Measurements from ENCODE around the gene OIT3. TPM values are rescaled to one million over a fixed set of nuclear protein-coding genes. Genes with fewer than 3 reads are reported as not detected.

Gene OIT3
- total RNA-seq, 1 experiment from 2014 or later: not detected

DNA sequence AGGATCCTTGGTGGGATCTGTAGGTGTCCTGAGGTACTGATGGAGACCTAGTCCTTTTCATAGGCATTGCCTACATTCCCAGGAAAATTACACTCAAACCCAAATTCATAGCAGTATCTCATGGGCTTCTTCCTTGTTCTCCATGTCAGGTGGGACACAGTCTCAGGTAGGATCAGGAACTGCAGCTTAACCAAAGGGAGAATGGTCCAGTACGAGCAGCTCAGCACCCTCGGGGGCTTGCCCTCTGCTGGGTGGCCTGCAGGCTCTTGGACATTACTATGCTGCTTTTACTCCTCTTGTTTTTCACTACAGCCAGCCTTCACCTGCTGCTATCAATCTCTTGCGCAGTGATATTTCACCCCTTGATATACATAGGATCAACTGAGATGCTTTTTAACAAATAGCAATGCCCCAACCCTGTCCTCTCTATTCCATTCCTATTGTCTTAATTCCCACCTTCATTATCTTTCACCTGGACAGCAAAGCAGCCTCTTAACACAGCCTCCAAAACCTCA is 32.5 kb downstream of the OIT3 start:
- H3K4me1 ChIP-seq (ENCODE audit: control insufficient read depth, insufficient read depth, low read length): no peaks in the 10 kb centered on the region

DNA sequence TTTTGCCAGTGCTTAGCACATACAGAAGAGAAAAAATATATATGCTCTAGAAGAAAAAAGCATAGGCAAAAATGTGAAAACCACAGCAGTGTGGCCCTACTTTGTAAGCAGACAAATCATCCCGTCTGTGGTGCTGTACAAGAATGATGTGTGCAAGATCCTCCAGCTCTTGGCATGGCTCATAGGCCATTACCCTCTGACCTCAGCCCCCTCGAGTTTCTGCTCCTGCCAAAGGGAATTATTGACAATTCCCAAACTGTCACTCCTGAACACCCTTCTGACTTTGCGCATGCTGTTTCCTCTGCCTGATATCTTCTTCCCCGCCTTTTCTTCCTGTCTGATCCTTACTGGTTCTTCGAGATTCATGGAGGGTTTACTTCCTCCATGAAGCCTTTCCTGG is 33.9 kb downstream of the OIT3 start:
- H3K36me3 ChIP-seq (ENCODE audit: control insufficient read depth, insufficient read depth, low read length): no peaks in the 10 kb centered on the region
- TF ChIP-seq TCF7L2 (IDR thresholded peaks at IDR 0.05; ENCODE audit: low read depth, low read length): no peak
- TF ChIP-seq, protein P1, sequence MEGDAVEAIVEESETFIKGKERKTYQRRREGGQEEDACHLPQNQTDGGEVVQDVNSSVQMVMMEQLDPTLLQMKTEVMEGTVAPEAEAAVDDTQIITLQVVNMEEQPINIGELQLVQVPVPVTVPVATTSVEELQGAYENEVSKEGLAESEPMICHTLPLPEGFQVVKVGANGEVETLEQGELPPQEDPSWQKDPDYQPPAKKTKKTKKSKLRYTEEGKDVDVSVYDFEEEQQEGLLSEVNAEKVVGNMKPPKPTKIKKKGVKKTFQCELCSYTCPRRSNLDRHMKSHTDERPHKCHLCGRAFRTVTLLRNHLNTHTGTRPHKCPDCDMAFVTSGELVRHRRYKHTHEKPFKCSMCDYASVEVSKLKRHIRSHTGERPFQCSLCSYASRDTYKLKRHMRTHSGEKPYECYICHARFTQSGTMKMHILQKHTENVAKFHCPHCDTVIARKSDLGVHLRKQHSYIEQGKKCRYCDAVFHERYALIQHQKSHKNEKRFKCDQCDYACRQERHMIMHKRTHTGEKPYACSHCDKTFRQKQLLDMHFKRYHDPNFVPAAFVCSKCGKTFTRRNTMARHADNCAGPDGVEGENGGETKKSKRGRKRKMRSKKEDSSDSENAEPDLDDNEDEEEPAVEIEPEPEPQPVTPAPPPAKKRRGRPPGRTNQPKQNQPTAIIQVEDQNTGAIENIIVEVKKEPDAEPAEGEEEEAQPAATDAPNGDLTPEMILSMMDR (IDR thresholded peaks at IDR 0.05): no peak
- no peak for TF ChIP-seq POLR2AphosphoS5 (IDR thresholded peaks at IDR 0.05; ENCODE audit: low read depth, low read length)
- no peak for TF ChIP-seq SIN3A (IDR thresholded peaks at IDR 0.05; ENCODE audit: borderline replicate concordance, insufficient read depth, low read depth, low read length)
- TF ChIP-seq, protein P2, sequence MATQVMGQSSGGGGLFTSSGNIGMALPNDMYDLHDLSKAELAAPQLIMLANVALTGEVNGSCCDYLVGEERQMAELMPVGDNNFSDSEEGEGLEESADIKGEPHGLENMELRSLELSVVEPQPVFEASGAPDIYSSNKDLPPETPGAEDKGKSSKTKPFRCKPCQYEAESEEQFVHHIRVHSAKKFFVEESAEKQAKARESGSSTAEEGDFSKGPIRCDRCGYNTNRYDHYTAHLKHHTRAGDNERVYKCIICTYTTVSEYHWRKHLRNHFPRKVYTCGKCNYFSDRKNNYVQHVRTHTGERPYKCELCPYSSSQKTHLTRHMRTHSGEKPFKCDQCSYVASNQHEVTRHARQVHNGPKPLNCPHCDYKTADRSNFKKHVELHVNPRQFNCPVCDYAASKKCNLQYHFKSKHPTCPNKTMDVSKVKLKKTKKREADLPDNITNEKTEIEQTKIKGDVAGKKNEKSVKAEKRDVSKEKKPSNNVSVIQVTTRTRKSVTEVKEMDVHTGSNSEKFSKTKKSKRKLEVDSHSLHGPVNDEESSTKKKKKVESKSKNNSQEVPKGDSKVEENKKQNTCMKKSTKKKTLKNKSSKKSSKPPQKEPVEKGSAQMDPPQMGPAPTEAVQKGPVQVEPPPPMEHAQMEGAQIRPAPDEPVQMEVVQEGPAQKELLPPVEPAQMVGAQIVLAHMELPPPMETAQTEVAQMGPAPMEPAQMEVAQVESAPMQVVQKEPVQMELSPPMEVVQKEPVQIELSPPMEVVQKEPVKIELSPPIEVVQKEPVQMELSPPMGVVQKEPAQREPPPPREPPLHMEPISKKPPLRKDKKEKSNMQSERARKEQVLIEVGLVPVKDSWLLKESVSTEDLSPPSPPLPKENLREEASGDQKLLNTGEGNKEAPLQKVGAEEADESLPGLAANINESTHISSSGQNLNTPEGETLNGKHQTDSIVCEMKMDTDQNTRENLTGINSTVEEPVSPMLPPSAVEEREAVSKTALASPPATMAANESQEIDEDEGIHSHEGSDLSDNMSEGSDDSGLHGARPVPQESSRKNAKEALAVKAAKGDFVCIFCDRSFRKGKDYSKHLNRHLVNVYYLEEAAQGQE (IDR thresholded peaks at IDR 0.05; ENCODE audit: insufficient read depth in 1 of 2, low read depth in 2 of 2, low read length in 1 of 2): no peak
- no TSS peak for BruUV-seq (replicated peaks)
- 0 out of 2 replicates have a peak, but pooled peaks cover 2% of the 10 kb centered on the region for H3K27me3 ChIP-seq (ENCODE audit: control insufficient read depth, insufficient read depth, low read length)
- POLR2A ChIA-PET: interaction anchor here (0.6 kb wide), 1 partner anchor 150 kb away, joined by 3 read pairs; no protein-coding TSS in a partner anchor
- CTCF ChIA-PET: no interaction called here
- in situ Hi-C loops (cut with HindIII; ENCODE audit: low pct_unique_long_range_greater_than_20kb, low sequenced_read_pairs): no loop called here
- DNase-seq (ENCODE audit: low read depth, low spot score) (no peak), ATAC-seq (no peak)
- intact Hi-C loops (cut with micrococcal nuclease; ENCODE audit: unreplicated experiment): no loop called here
- no peaks in the 10 kb centered on the region for H3K4me1 ChIP-seq (ENCODE audit: control insufficient read depth, insufficient read depth, low read length)
- no peak overlapping the region for H3K27ac ChIP-seq (ENCODE audit: low read length)
- no peaks in the 10 kb centered on the region for H3K9me3 ChIP-seq (ENCODE audit: control insufficient read depth, insufficient read depth, low read depth, low read length)
- H3K4me3 ChIP-seq (ENCODE audit: low read depth in 2 of 2, low read length in 2 of 2): no peak overlapping the region

More for the DNA sequence above, 32.5 kb downstream of the OIT3 start:
- in situ Hi-C loops (cut with HindIII; ENCODE audit: low pct_unique_long_range_greater_than_20kb, low sequenced_read_pairs): no loop called here
- Histone ChIP-seq H3K27ac (ENCODE audit: low read length) (no peak overlapping the region), H3K27me3 (ENCODE audit: control insufficient read depth, insufficient read depth, low read length) (0 out of 2 replicates have a peak, but pooled peaks cover 2% of the 10 kb centered on the region), H3K36me3 (ENCODE audit: control insufficient read depth, insufficient read depth, low read length) (no peaks in the 10 kb centered on the region), H3K9me3 (ENCODE audit: control insufficient read depth, insufficient read depth, low read depth, low read length) (no peaks in the 10 kb centered on the region), H3K4me3 (ENCODE audit: low read depth in 2 of 2, low read length in 2 of 2) (no peak overlapping the region)
- ATAC-seq: peak; percentile 62
- TF ChIP-seq, protein P1 (IDR thresholded peaks at IDR 0.05): no peak
- TF ChIP-seq POLR2AphosphoS5 (IDR thresholded peaks at IDR 0.05; ENCODE audit: low read depth, low read length) (no peak), TCF7L2 (IDR thresholded peaks at IDR 0.05; ENCODE audit: low read depth, low read length) (no peak), SIN3A (IDR thresholded peaks at IDR 0.05; ENCODE audit: borderline replicate concordance, insufficient read depth, low read depth, low read length) (no peak)
- TF ChIP-seq, protein P2 (IDR thresholded peaks at IDR 0.05; ENCODE audit: insufficient read depth in 1 of 2, low read depth in 2 of 2, low read length in 1 of 2): no peak
- BruUV-seq (replicated peaks): no TSS peak
- intact Hi-C loops (cut with micrococcal nuclease; ENCODE audit: unreplicated experiment): no loop called here
- ChIA-PET POLR2A (interaction anchor here (0.6 kb wide), 2 partner anchors 12 to 169 kb away, joined by 3 to 16 read pairs; no protein-coding TSS in a partner anchor), CTCF (no interaction called here)
- no peak for DNase-seq (ENCODE audit: low read depth, low spot score)
